Measurements from ENCODE around the gene CACNB2. TPM values are rescaled to one million over a fixed set of nuclear protein-coding genes. Genes with fewer than 3 reads are reported as not detected.

The CACNB2 gene
- total RNA-seq, 1 experiment from 2014 or later: not detected

DNA sequence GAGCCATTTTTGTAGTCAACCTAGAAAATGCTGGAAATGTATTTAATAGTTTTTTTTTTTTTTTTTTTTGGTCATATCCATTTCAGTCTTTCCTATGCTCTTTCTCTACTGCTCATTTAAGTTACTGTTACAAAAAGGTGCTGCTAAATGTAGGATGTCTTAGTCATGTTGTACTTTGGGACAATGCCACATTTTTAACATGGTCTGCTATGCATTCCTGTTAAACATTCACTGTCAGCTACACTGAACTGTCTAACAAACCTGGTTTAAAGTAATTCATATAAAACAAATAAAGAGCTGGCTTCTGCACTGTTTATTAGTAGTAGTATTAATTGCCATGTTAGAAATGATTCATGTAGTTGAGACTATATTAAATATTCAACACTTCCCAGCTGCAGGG, 402.6 kb downstream of the CACNB2 start:
- Mint-ChIP-seq H3K9me3 (ENCODE audit: low read depth, unreplicated experiment) (no peaks in the 10 kb centered on the region), H3K27me3 (ENCODE audit: unreplicated experiment) (no peaks in the 10 kb centered on the region)

GRCh38 chr10:18545621-18546305, 405.5 kb downstream of the CACNB2 start:
- intact Hi-C loops (cut with micrococcal nuclease; ENCODE audit: unreplicated experiment): no loop called here
- H3K4me3 Mint-ChIP-seq (ENCODE audit: low read depth, unreplicated experiment): no peak overlapping the region
- no peak overlapping the region for H3K27ac Mint-ChIP-seq (ENCODE audit: unreplicated experiment)
- DNase-seq: no peak
- no peaks in the 10 kb centered on the region for H3K27me3 Mint-ChIP-seq (ENCODE audit: unreplicated experiment)
- no peaks in the 10 kb centered on the region for H3K9me3 Mint-ChIP-seq (ENCODE audit: low read depth, unreplicated experiment)
- H3K36me3 Mint-ChIP-seq (ENCODE audit: insufficient read depth, unreplicated experiment): no peaks in the 10 kb centered on the region
- no TSS peak for BruUV-seq (replicated peaks)
- H3K4me1 Mint-ChIP-seq (ENCODE audit: low read depth, unreplicated experiment): no peaks in the 10 kb centered on the region
- CTCF ChIA-PET: no interaction called here
- TF ChIP-seq, protein P1, sequence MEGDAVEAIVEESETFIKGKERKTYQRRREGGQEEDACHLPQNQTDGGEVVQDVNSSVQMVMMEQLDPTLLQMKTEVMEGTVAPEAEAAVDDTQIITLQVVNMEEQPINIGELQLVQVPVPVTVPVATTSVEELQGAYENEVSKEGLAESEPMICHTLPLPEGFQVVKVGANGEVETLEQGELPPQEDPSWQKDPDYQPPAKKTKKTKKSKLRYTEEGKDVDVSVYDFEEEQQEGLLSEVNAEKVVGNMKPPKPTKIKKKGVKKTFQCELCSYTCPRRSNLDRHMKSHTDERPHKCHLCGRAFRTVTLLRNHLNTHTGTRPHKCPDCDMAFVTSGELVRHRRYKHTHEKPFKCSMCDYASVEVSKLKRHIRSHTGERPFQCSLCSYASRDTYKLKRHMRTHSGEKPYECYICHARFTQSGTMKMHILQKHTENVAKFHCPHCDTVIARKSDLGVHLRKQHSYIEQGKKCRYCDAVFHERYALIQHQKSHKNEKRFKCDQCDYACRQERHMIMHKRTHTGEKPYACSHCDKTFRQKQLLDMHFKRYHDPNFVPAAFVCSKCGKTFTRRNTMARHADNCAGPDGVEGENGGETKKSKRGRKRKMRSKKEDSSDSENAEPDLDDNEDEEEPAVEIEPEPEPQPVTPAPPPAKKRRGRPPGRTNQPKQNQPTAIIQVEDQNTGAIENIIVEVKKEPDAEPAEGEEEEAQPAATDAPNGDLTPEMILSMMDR (IDR thresholded peaks at IDR 0.05; ENCODE audit: unreplicated experiment): no peak

More for the DNA sequence above, 402.6 kb downstream of the CACNB2 start:
- TF ChIP-seq, protein P1 (IDR thresholded peaks at IDR 0.05; ENCODE audit: unreplicated experiment): no peak
- intact Hi-C loops (cut with micrococcal nuclease; ENCODE audit: unreplicated experiment): no loop called here
- H3K36me3 Mint-ChIP-seq (ENCODE audit: insufficient read depth, unreplicated experiment): no peaks in the 10 kb centered on the region
- DNase-seq: no peak
- CTCF ChIA-PET: interaction anchor here (0.9 kb wide), 1 partner anchor 10 kb away, joined by 5 read pairs; no protein-coding TSS in a partner anchor
- H3K4me3 Mint-ChIP-seq (ENCODE audit: low read depth, unreplicated experiment): no peak overlapping the region
- H3K4me1 Mint-ChIP-seq (ENCODE audit: low read depth, unreplicated experiment): no peaks in the 10 kb centered on the region
- no TSS peak for BruUV-seq (replicated peaks)
- H3K27ac Mint-ChIP-seq (ENCODE audit: unreplicated experiment): no peak overlapping the region

GRCh38 chr10:18549105-18549504, 408.9 kb downstream of the CACNB2 start:
- Mint-ChIP-seq H3K4me3 (ENCODE audit: low read depth, unreplicated experiment) (no peak overlapping the region), H3K27ac (ENCODE audit: unreplicated experiment) (no peak overlapping the region), H3K36me3 (ENCODE audit: insufficient read depth, unreplicated experiment) (no peaks in the 10 kb centered on the region), H3K9me3 (ENCODE audit: low read depth, unreplicated experiment) (no peaks in the 10 kb centered on the region), H3K27me3 (ENCODE audit: unreplicated experiment) (no peaks in the 10 kb centered on the region), H3K4me1 (ENCODE audit: low read depth, unreplicated experiment) (no peaks in the 10 kb centered on the region)
- CTCF ChIA-PET: no interaction called here
- no peak for DNase-seq
- intact Hi-C loops (cut with micrococcal nuclease; ENCODE audit: unreplicated experiment): no loop called here
- TF ChIP-seq, protein P1 (IDR thresholded peaks at IDR 0.05; ENCODE audit: unreplicated experiment): no peak
- no TSS peak for BruUV-seq (replicated peaks)

- H3K27me3 Mint-ChIP-seq (ENCODE audit: unreplicated experiment): no peaks in the 10 kb centered on the region
- BruUV-seq (replicated peaks): no TSS peak
- H3K9me3 Mint-ChIP-seq (ENCODE audit: low read depth, unreplicated experiment): no peaks in the 10 kb centered on the region
These were observed 411.2 kb downstream of the CACNB2 start for GRCh38 chr10:18551473-18551872.

More at GRCh38 chr10:18551473-18551872, 411.2 kb downstream of the CACNB2 start:
- CTCF ChIA-PET: no interaction called here
- Mint-ChIP-seq H3K4me1 (ENCODE audit: low read depth, unreplicated experiment) (no peaks in the 10 kb centered on the region), H3K27ac (ENCODE audit: unreplicated experiment) (no peak overlapping the region), H3K4me3 (ENCODE audit: low read depth, unreplicated experiment) (no peak overlapping the region), H3K36me3 (ENCODE audit: insufficient read depth, unreplicated experiment) (no peaks in the 10 kb centered on the region)
- DNase-seq: no peak
- intact Hi-C loops (cut with micrococcal nuclease; ENCODE audit: unreplicated experiment): no loop called here
- TF ChIP-seq, protein P1 (IDR thresholded peaks at IDR 0.05; ENCODE audit: unreplicated experiment): no peak

Data from Calu3 (cell line).